PC-3 (cell line): ENCODE data around the gene TRIM44. TPM values are rescaled to one million over a fixed set of nuclear protein-coding genes. Genes with fewer than 3 reads are reported as not detected.

Source experiments
- ATAC-seq: fragments of 200-7000 bp; cut with Tn5 transposase; 2 replicates; pipeline ENCODE4 v1.9.1; 2020; ENCODE audit warnings: mild to moderate bottlenecking, moderate library complexity
- BruUV-seq: library from RNA; stranded (reverse); fragments of 400-500 nt; replicated peaks from 2 replicates; lab custom pipeline; 2021; lab: Mats Ljungman, UMichigan
- CTCF ChIA-PET: fragments of 300-600 bp; sonication (Branson Sonifier 250); formaldehyde crosslinking; loops from one replicate; lab custom pipeline; 2022; ENCODE audit warnings: antibody characterized with exemption; lab: Charles Lee
- POLR2A ChIA-PET: fragments of 300-600 bp; sonication (Branson Sonifier 250); formaldehyde crosslinking; loops from one replicate; lab custom pipeline; 2022; ENCODE audit warnings: antibody characterized with exemption; ENCODE audit not compliant: unreplicated experiment; lab: Charles Lee
- DNase-seq: peaks from one replicate; pipeline ENCODE4 v3.0.0-alpha.2; 2015
- H2AFZ ChIP-seq: fragments of 300-600 bp; sonication (generic); 2 replicates; pipeline ENCODE4 v1.6.0; 2016; ENCODE audit warnings: antibody characterized with exemption, low read length
- H3F3A ChIP-seq: fragments of 300-600 bp; sonication (generic); one replicate; pipeline ENCODE4 v1.6.0; 2017; ENCODE audit warnings: antibody characterized with exemption, low read length, control low read depth, mild to moderate bottlenecking; ENCODE audit not compliant: unreplicated experiment
- H3K27ac ChIP-seq: fragments of 300-600 bp; sonication (generic); 2 replicates; pipeline ENCODE4 v1.5.1; 2016; ENCODE audit warnings: mild to moderate bottlenecking, low read length
- H3K27me3 ChIP-seq: fragments of 300-600 bp; sonication (generic); 2 replicates; pipeline ENCODE4 v1.6.1; 2016; ENCODE audit warnings: low read length, mixed read lengths
- H3K36me3 ChIP-seq: fragments of 300-600 bp; sonication (generic); 2 replicates; pipeline ENCODE4 v1.6.1; 2016; ENCODE audit warnings: low read depth, mixed run types, low read length, mixed read lengths
- H3K4me1 ChIP-seq: fragments of 300-600 bp; sonication (generic); 2 replicates; pipeline ENCODE4 v1.5.1; 2016; ENCODE audit warnings: low read length; ENCODE audit not compliant: insufficient read depth
- H3K4me2 ChIP-seq: fragments of 300-600 bp; sonication (generic); 2 replicates; pipeline ENCODE4 v1.6.0; 2016; ENCODE audit warnings: low read length
- H3K4me3 ChIP-seq: fragments of 300-600 bp; sonication (generic); 2 replicates; pipeline ENCODE4 v1.5.1; 2016; ENCODE audit warnings: mild to moderate bottlenecking, low read length, mixed read lengths
- H3K79me2 ChIP-seq: fragments of 300-600 bp; sonication (generic); 2 replicates; pipeline ENCODE4 v1.6.1; 2017; ENCODE audit warnings: low read length, mixed read lengths
- H3K9ac ChIP-seq: fragments of 300-600 bp; sonication (generic); 2 replicates; pipeline ENCODE4 v1.6.0; 2016; ENCODE audit warnings: mild to moderate bottlenecking, low read length
- H3K9me2 ChIP-seq: fragments of 300-600 bp; sonication (generic); replicated peaks from 2 replicates; pipeline ENCODE4 v1.6.1; 2016; ENCODE audit warnings: mixed run types, low read length, mixed read lengths
- H3K9me3 ChIP-seq: fragments of 300-600 bp; sonication (generic); 2 replicates; pipeline ENCODE4 v1.6.1; 2016; ENCODE audit warnings: low read length, mixed read lengths
- H4K20me1 ChIP-seq: fragments of 300-600 bp; sonication (generic); 2 replicates; pipeline ENCODE4 v1.6.1; 2016; ENCODE audit warnings: low read length, mixed read lengths
- EZH2 ChIP-seq: fragments of 300-600 bp; sonication (generic); IDR thresholded peaks from one replicate; pipeline ENCODE4 v1.6.1; 2017; ENCODE audit warnings: antibody characterized with exemption, mild to moderate bottlenecking, low read length; ENCODE audit not compliant: unreplicated experiment
- EZH2phosphoT487 ChIP-seq: fragments of 300-600 bp; sonication (generic); IDR thresholded peaks from 2 replicates; pipeline ENCODE4 v1.6.1; 2018; ENCODE audit warnings: mild to moderate bottlenecking, antibody characterized with exemption, low read length, borderline replicate concordance
- intact Hi-C: fragments of 100-400 bp; cut with micrococcal nuclease; formaldehyde crosslinking; loops from 2 replicates; pipeline ENCODE4 v1.9.0; 2023
- total RNA-seq: library from RNA; depleted of rRNA; stranded (reverse); fragments of >200 nt; gene quantifications from 2 replicates; pipeline ENCODE4 v1.2.3, GENCODE V29; 2014
- TF ChIP-seq, protein P1 (sequence below): fragments of 300-600 bp; sonication (generic); conservative IDR thresholded peaks from 2 replicates; pipeline ENCODE4 v1.5.1; 2017; ENCODE audit warnings: antibody characterized with exemption, low read depth, mild to moderate bottlenecking, low read length

TRIM44 gene
- total RNA-seq, 1 experiment from 2014 or later: 14.0 TPM

DNA sequence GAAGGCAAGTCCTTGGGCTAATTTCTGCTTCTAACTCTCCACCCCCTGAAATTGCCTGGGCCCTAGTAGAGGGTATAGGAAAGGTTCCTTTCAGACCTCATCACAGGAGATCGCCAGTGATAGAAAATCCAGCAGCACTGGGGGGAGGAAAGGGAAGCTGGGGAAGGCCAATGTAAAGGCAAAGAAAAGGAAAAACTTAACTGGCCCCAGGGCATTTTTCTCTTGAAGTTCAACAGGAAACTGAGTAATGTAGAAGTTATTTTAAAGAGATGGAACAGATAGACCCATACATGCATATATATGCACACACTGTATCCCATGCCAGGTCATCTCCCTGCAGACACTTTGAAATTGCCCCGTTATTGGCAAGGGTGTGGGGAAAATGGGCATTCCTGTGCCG lies 134.0 kb downstream of the TRIM44 start:
- H3K36me3 ChIP-seq: no peaks in the 10 kb centered on the region; the same call in 1 of the 2 replicates
- ATAC-seq (peak; percentile 86), DNase-seq (peak; percentile 95)
- peak overlapping the region; percentile 78 for H3K27ac ChIP-seq
- H2AFZ ChIP-seq: no peak overlapping the region
- ChIA-PET CTCF (no interaction called here), POLR2A (no interaction called here)
- peaks cover 15% of the 10 kb centered on the region for H3F3A ChIP-seq
- no peak for TF ChIP-seq EZH2
- TF ChIP-seq, protein P1, sequence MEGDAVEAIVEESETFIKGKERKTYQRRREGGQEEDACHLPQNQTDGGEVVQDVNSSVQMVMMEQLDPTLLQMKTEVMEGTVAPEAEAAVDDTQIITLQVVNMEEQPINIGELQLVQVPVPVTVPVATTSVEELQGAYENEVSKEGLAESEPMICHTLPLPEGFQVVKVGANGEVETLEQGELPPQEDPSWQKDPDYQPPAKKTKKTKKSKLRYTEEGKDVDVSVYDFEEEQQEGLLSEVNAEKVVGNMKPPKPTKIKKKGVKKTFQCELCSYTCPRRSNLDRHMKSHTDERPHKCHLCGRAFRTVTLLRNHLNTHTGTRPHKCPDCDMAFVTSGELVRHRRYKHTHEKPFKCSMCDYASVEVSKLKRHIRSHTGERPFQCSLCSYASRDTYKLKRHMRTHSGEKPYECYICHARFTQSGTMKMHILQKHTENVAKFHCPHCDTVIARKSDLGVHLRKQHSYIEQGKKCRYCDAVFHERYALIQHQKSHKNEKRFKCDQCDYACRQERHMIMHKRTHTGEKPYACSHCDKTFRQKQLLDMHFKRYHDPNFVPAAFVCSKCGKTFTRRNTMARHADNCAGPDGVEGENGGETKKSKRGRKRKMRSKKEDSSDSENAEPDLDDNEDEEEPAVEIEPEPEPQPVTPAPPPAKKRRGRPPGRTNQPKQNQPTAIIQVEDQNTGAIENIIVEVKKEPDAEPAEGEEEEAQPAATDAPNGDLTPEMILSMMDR: no peak
- H4K20me1 ChIP-seq: no peaks in the 10 kb centered on the region
- H3K27me3 ChIP-seq: no peaks in the 10 kb centered on the region
- no TSS peak for BruUV-seq
- H3K9me2 ChIP-seq: no peaks in the 10 kb centered on the region
- H3K9me3 ChIP-seq: no peaks in the 10 kb centered on the region
- H3K79me2 ChIP-seq: peaks cover 21% of the 10 kb centered on the region
- H3K4me3 ChIP-seq: peak overlapping the region; percentile 28; the same call in 1 of the 2 replicates
- H3K9ac ChIP-seq: no peak overlapping the region
- H3K4me1 ChIP-seq: peaks cover 56% of the 10 kb centered on the region
- intact Hi-C loops: loop anchor here (5.0 to 10.0 kb wide), 3 partner anchors 72 to 312 kb away; partner anchors contain the start of gene FJX1
- peak overlapping the region; percentile 74 for H3K4me2 ChIP-seq

DNA sequence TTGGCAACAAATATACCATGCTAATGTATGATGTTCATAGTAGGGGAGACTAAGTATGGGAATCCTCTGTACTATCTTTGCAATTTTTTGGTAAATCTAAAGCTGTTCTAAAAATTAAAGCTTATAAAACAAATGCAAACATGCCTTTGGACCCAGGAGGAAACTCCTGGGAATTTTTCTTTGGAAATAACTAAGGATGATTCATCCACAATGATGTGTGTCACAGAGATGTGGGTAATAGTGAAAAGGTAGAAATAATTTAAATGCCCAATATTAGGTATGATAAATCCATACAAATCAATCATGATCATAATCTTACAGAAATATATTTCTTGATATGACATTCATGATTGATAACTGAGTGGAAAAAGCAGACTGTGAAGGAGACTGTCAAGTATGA lies 135.8 kb downstream of the TRIM44 start:
- BruUV-seq: no TSS peak
- Histone ChIP-seq H3K9me2 (no peaks in the 10 kb centered on the region), H2AFZ (no peak overlapping the region), H3K9ac (peak overlapping the region; percentile 27; the same call in 1 of the 2 replicates), H3K27me3 (no peaks in the 10 kb centered on the region), H4K20me1 (no peaks in the 10 kb centered on the region), H3K4me3 (peak overlapping the region; percentile 17; the same call in 1 of the 2 replicates), H3K79me2 (peaks cover 21% of the 10 kb centered on the region), H3K4me1 (peaks cover 56% of the 10 kb centered on the region), H3K27ac (peak overlapping the region; percentile 78), H3F3A (peaks cover 15% of the 10 kb centered on the region), H3K4me2 (peak overlapping the region; percentile 74), H3K9me3 (no peaks in the 10 kb centered on the region), H3K36me3 (no peaks in the 10 kb centered on the region; the same call in 1 of the 2 replicates)
- intact Hi-C loops: loop anchor here (5.0 to 10.0 kb wide), 3 partner anchors 74 to 314 kb away; partner anchors contain the start of gene FJX1
- TF ChIP-seq EZH2phosphoT487: no peak
- TF ChIP-seq, protein P1: no peak
- no peak for TF ChIP-seq EZH2
- ATAC-seq (peak; percentile 25), DNase-seq (peak; percentile 69)
- ChIA-PET CTCF (interaction anchor here (0.5 to 1.4 kb wide), 2 partner anchors 23 to 159 kb away, joined by 4 to 6 read pairs; no protein-coding TSS in a partner anchor), POLR2A (no interaction called here)

DNA sequence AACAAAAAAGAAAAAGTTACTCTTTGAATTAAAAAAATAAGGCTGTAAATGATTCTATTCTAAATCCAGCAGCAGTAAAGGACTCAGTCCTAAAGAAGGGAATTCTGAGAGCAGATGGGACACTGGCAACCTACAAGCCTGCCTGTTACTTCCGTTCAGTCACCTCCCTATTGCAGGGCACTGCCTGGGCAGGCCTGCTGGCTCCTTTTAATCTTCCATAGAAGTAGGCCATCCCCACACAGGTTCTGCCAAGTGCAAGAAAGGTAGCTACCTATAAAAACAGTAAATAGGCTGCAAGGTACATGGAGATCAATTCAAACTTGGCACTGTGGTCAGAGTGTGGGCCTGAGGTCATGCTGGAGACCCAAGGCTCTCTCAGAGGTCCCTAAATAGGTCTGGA lies 136.4 kb downstream of the TRIM44 start:
- no TSS peak for BruUV-seq

More for the DNA sequence above, 136.4 kb downstream of the TRIM44 start:
- Histone ChIP-seq H3K27me3 (no peaks in the 10 kb centered on the region), H4K20me1 (no peaks in the 10 kb centered on the region), H3K27ac (peak overlapping the region; percentile 78), H3K9ac (peak overlapping the region; percentile 4; the same call in 1 of the 2 replicates), H3F3A (peaks cover 15% of the 10 kb centered on the region), H3K9me3 (no peaks in the 10 kb centered on the region), H3K9me2 (no peaks in the 10 kb centered on the region), H2AFZ (no peak overlapping the region), H3K4me3 (no peak overlapping the region), H3K36me3 (no peaks in the 10 kb centered on the region; the same call in 1 of the 2 replicates), H3K4me2 (peak overlapping the region; percentile 74), H3K4me1 (peaks cover 55% of the 10 kb centered on the region), H3K79me2 (peaks cover 21% of the 10 kb centered on the region)
- POLR2A ChIA-PET: no interaction called here
- TF ChIP-seq EZH2phosphoT487 (no peak), EZH2 (no peak)
- TF ChIP-seq, protein P1: no peak
- ATAC-seq (no peak), DNase-seq (no peak)
- intact Hi-C loops: loop anchor here (5.0 to 10.0 kb wide), 3 partner anchors 74 to 314 kb away; partner anchors contain the start of gene FJX1
- CTCF ChIA-PET: interaction anchor here (1.4 kb wide), 1 partner anchor 23 kb away, joined by 6 read pairs; no protein-coding TSS in a partner anchor
